HepG2 (cell line): ENCODE data around the gene SCAF8. TPM values are rescaled to one million over a fixed set of nuclear protein-coding genes. Genes with fewer than 3 reads are reported as not detected.

Source experiments
- ATAC-seq: fragments of 200-7000 bp; cut with Tn5 transposase; 3 replicates; pipeline ENCODE4 v1.9.1; 2020; ENCODE audit warnings: mild to moderate bottlenecking, moderate library complexity
- BruUV-seq: library from RNA; stranded (reverse); fragments of 400-500 nt; replicated peaks from 2 replicates; lab custom pipeline; 2021; lab: Mats Ljungman, UMichigan
- CTCF ChIA-PET: fragments of 300-600 bp; formaldehyde crosslinking; extraction: SDS; loops from one replicate; lab custom pipeline; 2021; ENCODE audit warnings: low total read pairs, inconsistent platforms, low intra/inter-chr PET ratio; lab: Yijun Ruan, JAX
- POLR2A ChIA-PET: fragments of 350-600 bp; sonication (Branson Sonifier 250); formaldehyde crosslinking; loops from one replicate; lab custom pipeline; 2020; ENCODE audit warnings: antibody characterized with exemption, inconsistent platforms; lab: Yijun Ruan, JAX
- DNase-seq: peaks from one replicate; pipeline ENCODE4 v3.0.0-alpha.2; 2015; ENCODE audit warnings: low spot score
- FAIRE-seq: peaks from 3 replicates; lab custom pipeline; 2011; peaks lifted over from hg19 to GRCh38; lab: Jason Lieb, UNC
- H2AFZ ChIP-seq: one replicate; pipeline ENCODE4 v1.6.1; 2011; ENCODE audit warnings: low read length, inconsistent platforms
- H3K27ac ChIP-seq: fragments of 300-600 bp; 3 replicates; pipeline ENCODE4 v1.8.0; 2011; ENCODE audit warnings: mixed run types, mild to moderate bottlenecking, mixed read lengths, low read length, inconsistent platforms; ENCODE audit not compliant: insufficient read depth; ENCODE audit errors: extremely low read length
- H3K27me3 ChIP-seq, 2 experiments: fragments of 200-600 bp in 1 of 2; 2 replicates in 1 of 2; 3 replicates in 1 of 2; pipeline versions ENCODE4 v1.6.0 to v1.8.0; 2011; ENCODE audit warnings: low read length in 2 of 2, mild to moderate bottlenecking in 2 of 2, moderate library complexity in 2 of 2, inconsistent platforms in 1 of 2; ENCODE audit not compliant: insufficient read depth in 2 of 2, control insufficient read depth in 1 of 2
- H3K36me3 ChIP-seq, 2 experiments: fragments of 200-600 bp in 1 of 2; replicated peaks in 1 of 2; 2 replicates in 1 of 2; 3 replicates in 1 of 2; pipeline versions ENCODE4 v1.5.1 to v1.8.0; 2011; ENCODE audit warnings: low read length in 2 of 2, inconsistent platforms in 1 of 2; ENCODE audit not compliant: insufficient read depth in 2 of 2, control insufficient read depth in 1 of 2
- H3K4me1 ChIP-seq: 2 replicates; pipeline ENCODE4 v1.5.1; 2012; ENCODE audit warnings: low read length, inconsistent platforms; ENCODE audit not compliant: insufficient read depth
- H3K4me2 ChIP-seq: 2 replicates; pipeline ENCODE4 v1.6.0; 2011; ENCODE audit warnings: low read depth, low read length, inconsistent platforms
- H3K4me3 ChIP-seq, 3 experiments: fragments of 200-600 bp in 1 of 3; sonication (generic), shearing (Covaris generic) in 1 of 3; replicated peaks in 1 of 3; 2 replicates each; pipeline ENCODE4 v1.5.1; 2011 to 2016; ENCODE audit warnings: low read length in 3 of 3, inconsistent platforms in 2 of 3, low read depth in 2 of 3, mild to moderate bottlenecking in 2 of 3, control low read depth in 1 of 3, mixed read lengths in 1 of 3; ENCODE audit not compliant: insufficient read depth in 1 of 3
- H3K79me2 ChIP-seq: one replicate; pipeline ENCODE4 v1.6.1; 2011; ENCODE audit warnings: low read length, inconsistent platforms; ENCODE audit not compliant: insufficient read depth
- H3K9ac ChIP-seq: 2 replicates; pipeline ENCODE4 v1.6.0; 2011; ENCODE audit warnings: mild to moderate bottlenecking, low read depth, low read length, inconsistent platforms; ENCODE audit not compliant: insufficient read depth
- H3K9me3 ChIP-seq: 2 replicates; pipeline ENCODE4 v1.5.1; 2012; ENCODE audit warnings: mild to moderate bottlenecking, low read length
- H4K20me1 ChIP-seq: 2 replicates; pipeline ENCODE4 v1.6.0; 2011; ENCODE audit warnings: inconsistent platforms, mild to moderate bottlenecking, low read length, moderate library complexity; ENCODE audit not compliant: insufficient read depth
- ARNTL ChIP-seq: sonication (generic); formaldehyde crosslinking; IDR thresholded peaks from 2 replicates; pipeline ENCODE4 v1.4.0; 2020; ENCODE audit warnings: mild to moderate bottlenecking, missing genetic modification reagents
- ETV6 ChIP-seq: sonication (generic); formaldehyde crosslinking; conservative IDR thresholded peaks from 2 replicates; pipeline ENCODE4 v1.4.0; 2020; ENCODE audit warnings: missing genetic modification reagents
- FOSL2 ChIP-seq: sonication (generic); formaldehyde crosslinking; IDR thresholded peaks from 2 replicates; pipeline ENCODE4 v1.4.0; 2020; ENCODE audit warnings: missing genetic modification reagents
- HNF4A ChIP-seq: sonication (generic); formaldehyde crosslinking; IDR thresholded peaks from 2 replicates; pipeline ENCODE4 v1.4.0; 2020; ENCODE audit warnings: missing genetic modification reagents
- IKZF4 ChIP-seq: sonication (generic); formaldehyde crosslinking; IDR thresholded peaks from 2 replicates; pipeline ENCODE4 v1.5.1; 2020; ENCODE audit warnings: borderline replicate concordance, mild to moderate bottlenecking, low read depth, missing genetic modification reagents; ENCODE audit errors: not compliant biosample characterization
- MEIS2 ChIP-seq: sonication (generic); formaldehyde crosslinking; IDR thresholded peaks from 2 replicates; pipeline ENCODE4 v1.9.0; 2021; ENCODE audit warnings: mild to moderate bottlenecking, missing genetic modification reagents
- MTF1 ChIP-seq: sonication (generic); formaldehyde crosslinking; IDR thresholded peaks from 2 replicates; pipeline ENCODE4 v1.5.0; 2020; ENCODE audit warnings: missing genetic modification reagents
- PHF5A ChIP-seq: IDR thresholded peaks from one replicate; pipeline ENCODE4 v1.6.1; 2018; ENCODE audit warnings: low read depth, missing genetic modification reagents; ENCODE audit not compliant: unreplicated experiment
- SAP130 ChIP-seq: IDR thresholded peaks from 2 replicates; pipeline ENCODE4 v1.6.1; 2016; ENCODE audit warnings: low read depth
- SMC3 ChIP-seq: IDR thresholded peaks from 2 replicates; pipeline ENCODE4 v1.6.1; 2011; ENCODE audit warnings: low read length, improper control_type of control experiment
- SP5 ChIP-seq: IDR thresholded peaks from 2 replicates; pipeline ENCODE4 v1.6.1; 2016; ENCODE audit warnings: low read depth, borderline replicate concordance
- STAG1 ChIP-seq: sonication (generic); formaldehyde crosslinking; IDR thresholded peaks from 2 replicates; pipeline ENCODE4 v1.4.0; 2020; ENCODE audit warnings: missing genetic modification reagents
- ZNF383 ChIP-seq: sonication (generic); formaldehyde crosslinking; IDR thresholded peaks from 2 replicates; pipeline ENCODE4 v1.4.0; 2020; ENCODE audit warnings: missing genetic modification reagents, mild to moderate bottlenecking, borderline replicate concordance
- WGBS: methylation state at CpG from one replicate; pipeline ENCODE4 v1.1.6; 2017; ENCODE audit warnings: low lambda C conversion rate; 5-methylcytosine and 5-hydroxymethylcytosine counted together
- in situ Hi-C: cut with HindIII; loops from 2 replicates; pipeline ENCODE4 v1.10.0; 2017; ENCODE audit warnings: low pct_unique_long_range_greater_than_20kb; ENCODE audit not compliant: extremely low pct_ligation_motif_present
- intact Hi-C: fragments of 100-400 bp; cut with micrococcal nuclease; formaldehyde crosslinking; loops from one replicate; pipeline ENCODE4 v1.10.0; 2022; ENCODE audit not compliant: unreplicated experiment
- polyA plus RNA-seq, 8 experiments: library from polyadenylated mRNA; depleted of rRNA in 3 of 8; stranded (reverse) in 7 of 8; unstranded in 1 of 8; fragments of >200 nt; fragmentation: Illumina TruSeq in 4 of 8; extraction: Trizol in 4 of 8; gene quantifications; 2 replicates each; pipeline versions ENCODE4 v1.2.1 to v1.2.3, GENCODE V29; 2011 to 2016; ENCODE audit warnings: low read depth in 4 of 8, missing spikeins in 1 of 8, mixed read lengths in 1 of 8; ENCODE audit not compliant: insufficient read depth in 1 of 8
- total RNA-seq, 5 experiments: library from RNA; depleted of rRNA; stranded (reverse); fragments of >200 nt; fragmentation: Illumina TruSeq; extraction: Trizol; gene quantifications; 2 replicates each; pipeline ENCODE4 v1.2.3, GENCODE V29; 2016; ENCODE audit warnings: low read depth in 1 of 5
- TF ChIP-seq, protein P1 (sequence below): sonication (generic); formaldehyde crosslinking; IDR thresholded peaks from 2 replicates; pipeline ENCODE4 v1.5.0; 2020; ENCODE audit warnings: mild to moderate bottlenecking, missing genetic modification reagents, moderate library complexity
- TF ChIP-seq, protein P2 (sequence below): sonication (generic); formaldehyde crosslinking; IDR thresholded peaks from 2 replicates; pipeline ENCODE4 v1.5.1; 2020; ENCODE audit warnings: missing genetic modification reagents, mild to moderate bottlenecking, borderline replicate concordance
- TF ChIP-seq, protein P3 (sequence below): IDR thresholded peaks from 2 replicates; pipeline ENCODE4 v1.6.1; 2012; ENCODE audit warnings: low read depth, low read length, improper control_type of control experiment
- TF ChIP-seq, protein P4 (sequence below): sonication (generic); formaldehyde crosslinking; IDR thresholded peaks from 2 replicates; pipeline ENCODE4 v1.4.0; 2020; ENCODE audit warnings: low read depth, mild to moderate bottlenecking, missing genetic modification reagents

Gene SCAF8
- total and polyA plus RNA-seq, 2 of the 13 experiments (the other 11 are each of a cell fraction or from before 2014, with no cell fraction given), result 15.3 to 40.8 TPM

DNA sequence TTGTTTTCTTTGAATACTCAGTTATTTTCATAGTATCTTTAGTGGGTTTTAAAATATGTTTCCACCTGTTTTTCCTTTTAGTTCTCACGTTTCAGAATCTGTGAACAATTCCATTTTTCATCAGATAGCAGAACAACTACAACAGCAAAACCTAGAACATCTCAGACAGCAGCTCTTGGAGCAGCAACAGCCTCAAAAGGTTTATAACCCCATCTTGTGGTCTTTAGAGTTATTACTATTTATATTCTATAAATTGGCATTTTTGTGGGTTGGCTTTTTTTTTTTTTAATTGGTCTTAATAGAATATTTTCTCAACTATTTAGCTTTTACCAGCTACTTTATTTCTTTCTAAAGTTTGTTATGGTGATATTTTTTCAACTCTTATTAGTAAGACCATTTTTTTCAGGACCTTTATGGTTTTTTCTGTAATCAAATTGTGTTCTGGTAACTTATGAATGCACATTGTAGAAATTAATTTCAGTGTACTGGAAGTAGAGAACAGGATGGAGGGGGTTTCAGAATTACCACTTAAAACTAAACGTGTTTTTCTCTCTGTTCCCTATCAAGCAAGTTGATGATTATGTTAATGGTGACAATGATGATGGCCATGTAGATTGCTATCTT is 72.2 kb downstream of the SCAF8 start:
- H4K20me1 ChIP-seq, result no peaks in the 10 kb centered on the region
- no peak overlapping the region for H3K4me2 ChIP-seq
- no peaks in the 10 kb centered on the region for H3K27me3 ChIP-seq
- POLR2A ChIA-PET, result no interaction called here
- WGBS, result 88% methylated on average over 2 of the region's 2 CpGs
- intact Hi-C loops, result loop anchor here (1.0 to 10.0 kb wide), 3 partner anchors 72 to 301 kb away; partner anchors contain the start of gene SCAF8
- no peak overlapping the region for H2AFZ ChIP-seq
- H3K36me3 ChIP-seq, result peaks cover 16 to 84% of the 10 kb centered on the region in 2 experiments
- peak; percentile 56; the same call in 2 of the 3 replicates for ATAC-seq
- peak; percentile 43 for DNase-seq
- H3K4me1 ChIP-seq, result peaks cover 10% of the 10 kb centered on the region; the same call in 1 of the 2 replicates
- no TSS peak for BruUV-seq
- in situ Hi-C loops, result loop anchor here (5.0 kb wide), 1 partner anchor 128 kb away; no protein-coding TSS in a partner anchor
- CTCF ChIA-PET, result interaction anchor here (1.6 to 4.4 kb wide), 3 partner anchors 72 to 131 kb away, joined by 3 to 63 read pairs (median 10); partner anchors contain the start of gene SCAF8
- H3K79me2 ChIP-seq, result no peaks in the 10 kb centered on the region
- no peak overlapping the region for H3K9ac ChIP-seq
- no peak overlapping the region for H3K27ac ChIP-seq
- no peak overlapping the region for H3K4me3 ChIP-seq
- peak; percentile 46 for FAIRE-seq
- no peaks in the 10 kb centered on the region for H3K9me3 ChIP-seq
- TF ChIP-seq, protein P1, sequence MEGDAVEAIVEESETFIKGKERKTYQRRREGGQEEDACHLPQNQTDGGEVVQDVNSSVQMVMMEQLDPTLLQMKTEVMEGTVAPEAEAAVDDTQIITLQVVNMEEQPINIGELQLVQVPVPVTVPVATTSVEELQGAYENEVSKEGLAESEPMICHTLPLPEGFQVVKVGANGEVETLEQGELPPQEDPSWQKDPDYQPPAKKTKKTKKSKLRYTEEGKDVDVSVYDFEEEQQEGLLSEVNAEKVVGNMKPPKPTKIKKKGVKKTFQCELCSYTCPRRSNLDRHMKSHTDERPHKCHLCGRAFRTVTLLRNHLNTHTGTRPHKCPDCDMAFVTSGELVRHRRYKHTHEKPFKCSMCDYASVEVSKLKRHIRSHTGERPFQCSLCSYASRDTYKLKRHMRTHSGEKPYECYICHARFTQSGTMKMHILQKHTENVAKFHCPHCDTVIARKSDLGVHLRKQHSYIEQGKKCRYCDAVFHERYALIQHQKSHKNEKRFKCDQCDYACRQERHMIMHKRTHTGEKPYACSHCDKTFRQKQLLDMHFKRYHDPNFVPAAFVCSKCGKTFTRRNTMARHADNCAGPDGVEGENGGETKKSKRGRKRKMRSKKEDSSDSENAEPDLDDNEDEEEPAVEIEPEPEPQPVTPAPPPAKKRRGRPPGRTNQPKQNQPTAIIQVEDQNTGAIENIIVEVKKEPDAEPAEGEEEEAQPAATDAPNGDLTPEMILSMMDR (CRISPR knock-in tag), result peak; percentile 39
- TF ChIP-seq SMC3 (peak; percentile 64), ARNTL (CRISPR knock-in tag) (no peak), SP5 (CRISPR knock-in tag) (no peak), PHF5A (CRISPR knock-in tag) (no peak), MTF1 (CRISPR knock-in tag) (no peak), MEIS2 (CRISPR knock-in tag) (no peak), ZNF383 (no peak), IKZF4 (CRISPR knock-in tag) (no peak), STAG1 (peak; percentile 58), SAP130 (CRISPR knock-in tag) (0 out of 2 replicates have a peak, but pooled peaks have one; percentile 15), HNF4A (CRISPR knock-in tag) (no peak), ETV6 (CRISPR knock-in tag) (no peak), FOSL2 (CRISPR knock-in tag) (no peak)
- TF ChIP-seq, protein P2, sequence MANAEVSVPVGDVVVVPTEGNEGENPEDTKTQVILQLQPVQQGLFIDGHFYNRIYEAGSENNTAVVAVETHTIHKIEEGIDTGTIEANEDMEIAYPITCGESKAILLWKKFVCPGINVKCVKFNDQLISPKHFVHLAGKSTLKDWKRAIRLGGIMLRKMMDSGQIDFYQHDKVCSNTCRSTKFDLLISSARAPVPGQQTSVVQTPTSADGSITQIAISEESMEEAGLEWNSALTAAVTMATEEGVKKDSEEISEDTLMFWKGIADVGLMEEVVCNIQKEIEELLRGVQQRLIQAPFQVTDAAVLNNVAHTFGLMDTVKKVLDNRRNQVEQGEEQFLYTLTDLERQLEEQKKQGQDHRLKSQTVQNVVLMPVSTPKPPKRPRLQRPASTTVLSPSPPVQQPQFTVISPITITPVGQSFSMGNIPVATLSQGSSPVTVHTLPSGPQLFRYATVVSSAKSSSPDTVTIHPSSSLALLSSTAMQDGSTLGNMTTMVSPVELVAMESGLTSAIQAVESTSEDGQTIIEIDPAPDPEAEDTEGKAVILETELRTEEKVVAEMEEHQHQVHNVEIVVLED, result no peak
- TF ChIP-seq, protein P3, sequence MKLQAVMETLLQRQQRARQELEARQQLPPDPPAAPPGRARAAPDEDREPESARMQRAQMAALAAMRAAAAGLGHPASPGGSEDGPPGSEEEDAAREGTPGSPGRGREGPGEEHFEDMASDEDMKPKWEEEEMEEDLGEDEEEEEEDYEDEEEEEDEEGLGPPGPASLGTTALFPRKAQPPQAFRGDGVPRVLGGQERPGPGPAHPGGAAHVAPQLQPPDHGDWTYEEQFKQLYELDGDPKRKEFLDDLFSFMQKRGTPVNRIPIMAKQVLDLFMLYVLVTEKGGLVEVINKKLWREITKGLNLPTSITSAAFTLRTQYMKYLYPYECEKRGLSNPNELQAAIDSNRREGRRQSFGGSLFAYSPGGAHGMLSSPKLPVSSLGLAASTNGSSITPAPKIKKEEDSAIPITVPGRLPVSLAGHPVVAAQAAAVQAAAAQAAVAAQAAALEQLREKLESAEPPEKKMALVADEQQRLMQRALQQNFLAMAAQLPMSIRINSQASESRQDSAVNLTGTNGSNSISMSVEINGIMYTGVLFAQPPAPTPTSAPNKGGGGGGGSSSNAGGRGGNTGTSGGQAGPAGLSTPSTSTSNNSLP, result peak; percentile 41; the same call in 1 of the 2 replicates
- TF ChIP-seq, protein P4, sequence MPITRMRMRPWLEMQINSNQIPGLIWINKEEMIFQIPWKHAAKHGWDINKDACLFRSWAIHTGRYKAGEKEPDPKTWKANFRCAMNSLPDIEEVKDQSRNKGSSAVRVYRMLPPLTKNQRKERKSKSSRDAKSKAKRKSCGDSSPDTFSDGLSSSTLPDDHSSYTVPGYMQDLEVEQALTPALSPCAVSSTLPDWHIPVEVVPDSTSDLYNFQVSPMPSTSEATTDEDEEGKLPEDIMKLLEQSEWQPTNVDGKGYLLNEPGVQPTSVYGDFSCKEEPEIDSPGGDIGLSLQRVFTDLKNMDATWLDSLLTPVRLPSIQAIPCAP (CRISPR knock-in tag), result no peak
